AG04449 (cell line): ENCODE measurements around the gene TAB3.

Source experiments
- CTCF ChIA-PET: fragments of 350-600 bp; formaldehyde crosslinking; extraction: SDS; loops from one replicate; lab custom pipeline; 2021; ENCODE audit warnings: antibody characterized with exemption; lab: Yijun Ruan, JAX
- POLR2A ChIA-PET: fragments of 400-600, 350-600 bp; formaldehyde crosslinking; extraction: SDS; loops from one replicate; lab custom pipeline; 2020; ENCODE audit warnings: antibody characterized with exemption, inconsistent platforms; lab: Yijun Ruan, JAX
- DNase-seq: peaks from one replicate; pipeline ENCODE4 v3.0.0-alpha.2; 2010; ENCODE audit warnings: low read depth, low spot score
- H3K4me3 ChIP-seq: 2 replicates; pipeline ENCODE4 v1.5.1; 2011; ENCODE audit warnings: low read depth, mild to moderate bottlenecking, control low read depth, low read length
- CTCF ChIP-seq: IDR thresholded peaks from one replicate; pipeline ENCODE4 v1.5.1; 2011; ENCODE audit warnings: mild to moderate bottlenecking, moderate library complexity, low read length, control low read depth, inconsistent platforms; ENCODE audit not compliant: insufficient read depth; ENCODE audit errors: missing control alignments

Gene TAB3

GRCh38 chrX:30892591-30892990 is 3.5 kb upstream of the TAB3 start:
- TF ChIP-seq CTCF: no peak
- no peak for DNase-seq
- ChIA-PET CTCF (no interaction called here), POLR2A (no interaction called here)
- H3K4me3 ChIP-seq: no peak overlapping the region

DNA sequence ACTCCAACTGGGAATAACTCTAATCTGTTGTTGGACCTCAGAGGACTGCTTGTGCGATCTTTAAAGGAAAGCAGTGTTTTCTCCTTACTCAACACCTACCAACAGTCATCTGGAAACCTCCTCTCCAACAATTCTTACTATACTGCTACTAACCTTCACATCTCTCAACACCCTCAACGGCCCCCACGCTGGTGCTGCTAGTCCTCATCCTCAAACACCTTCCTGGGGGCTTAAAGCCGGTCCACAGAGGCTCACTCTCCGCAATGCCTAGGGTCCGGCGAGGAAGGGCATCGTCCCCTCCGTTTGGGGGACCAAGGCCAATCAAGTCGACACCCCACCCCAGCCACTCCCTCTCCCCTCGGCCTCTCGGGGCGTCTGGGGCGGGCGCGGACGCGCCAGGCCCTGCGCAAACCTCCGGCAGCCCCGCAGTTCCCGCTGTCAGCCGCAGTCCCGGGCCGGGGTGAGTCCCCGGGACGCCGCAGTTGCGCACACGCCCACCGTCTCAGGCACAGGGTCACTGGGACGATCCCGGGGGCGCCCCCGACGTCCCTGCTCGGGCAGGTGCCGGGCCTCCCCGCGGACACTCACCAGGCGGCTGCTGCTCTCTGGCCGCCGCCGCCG is 418 bp downstream of the TAB3 start:
- POLR2A ChIA-PET: interaction anchor here (1.0 kb wide), 1 partner anchor 12 kb away, joined by 3 read pairs; no protein-coding TSS in a partner anchor
- no peak for TF ChIP-seq CTCF
- CTCF ChIA-PET: no interaction called here
- H3K4me3 ChIP-seq: peak overlapping the region; percentile 67
- no peak for DNase-seq

GRCh38 chrX:30887721-30888120 is 1.3 kb downstream of the TAB3 start:
- no peak for TF ChIP-seq CTCF
- no peak for DNase-seq
- ChIA-PET CTCF (no interaction called here), POLR2A (no interaction called here)
- H3K4me3 ChIP-seq: peak overlapping the region; percentile 67; the same call in 1 of the 2 replicates

DNA sequence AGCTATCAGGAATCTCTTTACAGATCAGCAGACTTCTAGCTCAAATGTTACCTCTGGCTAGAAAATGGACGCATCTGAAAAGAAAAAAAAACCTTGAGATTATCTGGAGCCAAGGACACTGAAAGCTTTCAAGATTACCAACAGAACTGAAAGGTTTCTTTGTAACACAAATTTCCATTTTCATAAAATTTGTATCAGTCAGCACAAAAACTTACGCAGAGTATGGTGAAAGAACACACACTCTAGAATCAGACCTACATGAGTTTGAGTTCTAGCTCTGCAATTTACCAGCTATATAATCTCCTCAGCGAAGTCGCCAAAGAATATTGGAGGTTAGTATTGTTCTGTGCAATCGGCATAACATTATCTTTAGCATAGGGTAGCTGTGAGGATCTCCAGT is 1.8 kb downstream of the TAB3 start:
- H3K4me3 ChIP-seq: no peak overlapping the region

DNA sequence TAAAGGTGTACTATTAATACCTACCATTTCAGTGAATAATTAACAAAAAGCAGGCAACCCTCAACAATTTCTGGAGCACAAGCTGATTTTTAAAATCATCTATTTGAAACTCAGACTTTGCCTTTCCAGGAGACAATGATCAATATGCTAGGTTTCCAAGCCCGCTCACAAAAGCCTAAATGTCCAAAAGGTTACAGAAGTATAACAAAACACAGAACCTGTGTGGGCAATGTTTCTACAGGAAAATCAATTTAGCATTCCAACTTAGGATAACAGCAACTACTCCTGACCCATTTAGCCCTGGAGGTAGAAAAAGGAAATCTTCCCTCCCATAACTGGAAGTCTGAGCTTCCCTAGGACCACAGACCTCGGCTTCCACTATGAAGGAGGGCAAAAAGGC is 3.9 kb downstream of the TAB3 start:
- no peak for TF ChIP-seq CTCF
- CTCF ChIA-PET: no interaction called here
- H3K4me3 ChIP-seq: no peak overlapping the region
- DNase-seq: no peak
- POLR2A ChIA-PET: no interaction called here

More for the DNA sequence above, 1.8 kb downstream of the TAB3 start:
- CTCF ChIA-PET: no interaction called here
- POLR2A ChIA-PET: no interaction called here
- TF ChIP-seq CTCF: no peak
- no peak for DNase-seq

DNA sequence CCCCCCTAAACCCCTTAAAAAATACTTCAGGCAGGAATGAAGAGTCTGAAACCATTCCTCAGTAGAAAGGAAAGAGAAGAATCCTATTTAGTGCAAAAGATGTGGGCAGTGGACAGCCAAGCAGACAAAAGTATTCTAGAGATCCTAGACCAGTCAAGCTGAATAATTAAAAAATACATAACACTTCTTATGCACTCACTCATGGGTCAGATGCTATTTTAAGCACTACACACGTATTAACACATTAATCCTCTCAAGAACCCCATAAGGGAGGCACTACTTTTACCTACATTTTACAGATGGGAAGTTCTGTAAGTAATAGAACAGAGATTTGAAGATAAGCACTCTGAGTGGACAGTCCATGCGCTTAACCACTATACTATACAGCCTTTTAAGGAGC is 5.9 kb downstream of the TAB3 start:
- no peak for TF ChIP-seq CTCF
- POLR2A ChIA-PET: no interaction called here
- CTCF ChIA-PET: no interaction called here
- DNase-seq: no peak
- no peak overlapping the region for H3K4me3 ChIP-seq
